SU-DHL-6 (cell line): Measurements from ENCODE around the gene THBS3.

Experiments
- CTCF ChIP-seq: fragments of 200-600 bp; sonication (generic); IDR thresholded peaks from one replicate; pipeline ENCODE4 v1.5.1; 2017; ENCODE audit warnings: antibody characterized with exemption, mild to moderate bottlenecking, low read length, moderate library complexity; ENCODE audit not compliant: insufficient read depth, poor library complexity, severe bottlenecking
- EZH2phosphoT487 ChIP-seq: fragments of 200-600 bp; sonication (generic), shearing (Covaris generic); conservative IDR thresholded peaks from 2 replicates; pipeline ENCODE4 v1.6.1; 2018; ENCODE audit warnings: mild to moderate bottlenecking, antibody characterized with exemption, low read length, moderate library complexity, mixed read lengths

GRCh38 chr1:155179112-155180031 lies 28.3 kb downstream of the THBS3 start:
- no peak for TF ChIP-seq CTCF
- no peak for TF ChIP-seq EZH2phosphoT487
